Gastroesophageal sphincter (tissue), 2 donors: ENCODE data around the gene SHISA6.

Experiments used
- POLR2A ChIP-seq, 2 donors: fragments of 450-650 bp; IDR thresholded peaks; one replicate each; pipeline ENCODE4 v1.6.1; 2017; ENCODE audit warnings: antibody characterized with exemption in 2 of 2, mild to moderate bottlenecking in 2 of 2, moderate library complexity in 1 of 2
- POLR2AphosphoS5 ChIP-seq: sonication (generic); formaldehyde crosslinking; IDR thresholded peaks from one replicate; pipeline ENCODE4 v1.6.1; 2017; ENCODE audit warnings: antibody characterized with exemption

GRCh38 chr17:11309850-11310249 lies 68.8 kb downstream of the SHISA6 start:
- no peak for TF ChIP-seq POLR2A (IDR thresholded peaks at IDR 0.05)
- no peak for TF ChIP-seq POLR2AphosphoS5
